PFSK-1 (cell line): ENCODE data around the gene MRI1.

Source experiments
- FOXP2 ChIP-seq: optimal IDR thresholded peaks from 2 replicates; pipeline ENCODE3; 2011; ENCODE audit warnings: borderline replicate concordance, control low read depth, inconsistent platforms; ENCODE audit not compliant: insufficient read depth; ENCODE audit errors: extremely low read length, extremely low read depth
- POLR2AphosphoS5 ChIP-seq: IDR thresholded peaks from 2 replicates; pipeline ENCODE4 v1.6.1; 2012; ENCODE audit warnings: low read depth, mild to moderate bottlenecking, control low read depth, low read length, moderate library complexity
- TF ChIP-seq, protein P1 (sequence below), 2 experiments: IDR thresholded peaks; 2 replicates each; pipeline versions ENCODE4 v1.6.1 to v1.8.0; 2011 to 2012; ENCODE audit warnings: low read depth in 2 of 2, low read length in 2 of 2, control low read depth in 1 of 2, inconsistent platforms in 1 of 2, mild to moderate bottlenecking in 1 of 2, moderate library complexity in 1 of 2; ENCODE audit not compliant: insufficient read depth in 1 of 2

DNA sequence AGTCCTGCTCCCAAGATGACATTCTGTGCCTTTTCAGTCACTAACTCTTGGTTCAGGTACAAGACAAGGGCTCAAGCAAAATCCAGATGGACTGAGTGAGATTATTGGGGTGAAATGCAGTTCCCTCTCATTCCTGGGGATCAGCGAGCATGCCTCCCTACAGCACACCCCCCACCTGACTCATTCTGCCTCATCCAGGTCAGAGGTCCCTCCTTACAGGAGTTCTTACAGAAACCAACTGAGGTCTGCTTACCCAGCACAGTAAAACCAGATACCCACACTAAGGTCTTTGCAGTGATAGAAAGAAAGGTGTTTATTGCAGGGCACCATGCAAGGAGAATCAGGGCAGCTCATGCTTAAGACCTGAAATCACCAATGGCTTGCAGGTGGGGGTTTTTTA is 21.6 kb upstream of the MRI1 start:
- TF ChIP-seq POLR2AphosphoS5 (no peak), FOXP2 (no peak)
- TF ChIP-seq, protein P1, sequence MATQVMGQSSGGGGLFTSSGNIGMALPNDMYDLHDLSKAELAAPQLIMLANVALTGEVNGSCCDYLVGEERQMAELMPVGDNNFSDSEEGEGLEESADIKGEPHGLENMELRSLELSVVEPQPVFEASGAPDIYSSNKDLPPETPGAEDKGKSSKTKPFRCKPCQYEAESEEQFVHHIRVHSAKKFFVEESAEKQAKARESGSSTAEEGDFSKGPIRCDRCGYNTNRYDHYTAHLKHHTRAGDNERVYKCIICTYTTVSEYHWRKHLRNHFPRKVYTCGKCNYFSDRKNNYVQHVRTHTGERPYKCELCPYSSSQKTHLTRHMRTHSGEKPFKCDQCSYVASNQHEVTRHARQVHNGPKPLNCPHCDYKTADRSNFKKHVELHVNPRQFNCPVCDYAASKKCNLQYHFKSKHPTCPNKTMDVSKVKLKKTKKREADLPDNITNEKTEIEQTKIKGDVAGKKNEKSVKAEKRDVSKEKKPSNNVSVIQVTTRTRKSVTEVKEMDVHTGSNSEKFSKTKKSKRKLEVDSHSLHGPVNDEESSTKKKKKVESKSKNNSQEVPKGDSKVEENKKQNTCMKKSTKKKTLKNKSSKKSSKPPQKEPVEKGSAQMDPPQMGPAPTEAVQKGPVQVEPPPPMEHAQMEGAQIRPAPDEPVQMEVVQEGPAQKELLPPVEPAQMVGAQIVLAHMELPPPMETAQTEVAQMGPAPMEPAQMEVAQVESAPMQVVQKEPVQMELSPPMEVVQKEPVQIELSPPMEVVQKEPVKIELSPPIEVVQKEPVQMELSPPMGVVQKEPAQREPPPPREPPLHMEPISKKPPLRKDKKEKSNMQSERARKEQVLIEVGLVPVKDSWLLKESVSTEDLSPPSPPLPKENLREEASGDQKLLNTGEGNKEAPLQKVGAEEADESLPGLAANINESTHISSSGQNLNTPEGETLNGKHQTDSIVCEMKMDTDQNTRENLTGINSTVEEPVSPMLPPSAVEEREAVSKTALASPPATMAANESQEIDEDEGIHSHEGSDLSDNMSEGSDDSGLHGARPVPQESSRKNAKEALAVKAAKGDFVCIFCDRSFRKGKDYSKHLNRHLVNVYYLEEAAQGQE (IDR thresholded peaks at IDR 0.05; ENCODE audit: insufficient read depth in 1 of 2, low read depth in 2 of 2, low read length in 2 of 2): no peak
